Measurements from ENCODE around the gene HTRA2. TPM values are rescaled to one million over a fixed set of nuclear protein-coding genes. Genes with fewer than 3 reads are reported as not detected.

The HTRA2 gene
- polyA plus RNA-seq, 5 donors, result 30.2 to 37.6 (median 36.6) TPM

- DNase-seq, result no peak
These were observed 30.3 kb upstream of the HTRA2 start, which contains the start of gene LBX2 for GRCh38 chr2:74499267-74499939. Gene LBX2, minus strand, starts transcription at chr2:74499603. Its CDS starts 66 bp downstream, at chr2:74499537.

GRCh38 chr2:74499940-74500577, 29.7 kb upstream of the HTRA2 start:
- DNase-seq, result no peak

- DNase-seq, result no peak
These were observed 29.2 kb upstream of the HTRA2 start for GRCh38 chr2:74500578-74500946.

- no peak for DNase-seq
These were observed 28.2 kb upstream of the HTRA2 start for GRCh38 chr2:74501335-74502071.

GRCh38 chr2:74502147-74502719, 27.5 kb upstream of the HTRA2 start:
- DNase-seq, result no peak

GRCh38 chr2:74502720-74503505, 26.8 kb upstream of the HTRA2 start:
- peak; percentile 48 to 58 for DNase-seq

GRCh38 chr2:74503506-74504475, 25.9 kb upstream of the HTRA2 start:
- no peak for DNase-seq

- no peak for DNase-seq
These were observed 25.1 kb upstream of the HTRA2 start for GRCh38 chr2:74504591-74504990.

- DNase-seq, result no peak
These were observed 24.1 kb upstream of the HTRA2 start for GRCh38 chr2:74505448-74506246.

- peak; percentile 98 to 99 for DNase-seq
These were observed 22.4 kb upstream of the HTRA2 start, which contains the start of gene PCGF1 for GRCh38 chr2:74507145-74507925. Gene PCGF1, minus strand, starts transcription at chr2:74507695. Its CDS starts 27 bp downstream, at chr2:74507668.

- no peak for DNase-seq
These were observed 21.7 kb upstream of the HTRA2 start for GRCh38 chr2:74507926-74508520.

GRCh38 chr2:74510272-74510671, 19.5 kb upstream of the HTRA2 start:
- DNase-seq, result no peak

GRCh38 chr2:74511104-74511989, 18.4 kb upstream of the HTRA2 start:
- DNase-seq, result no peak

- DNase-seq, result no peak
These were observed 16.8 kb upstream of the HTRA2 start for GRCh38 chr2:74512744-74513604.

GRCh38 chr2:74513605-74514367, 15.9 kb upstream of the HTRA2 start:
- no peak for DNase-seq
